ENCODE measurements around the gene TBKBP1.

The TBKBP1 gene

GRCh38 chr17:47698749-47699535 lies 5.0 kb downstream of the TBKBP1 start:
- peak; percentile 92 for TF ChIP-seq CTCF (IDR thresholded peaks at IDR 0.05; ENCODE audit: borderline replicate concordance, extremely low read depth, low read length, poor library complexity, severe bottlenecking)
- no peak for TF ChIP-seq EZH2 (IDR thresholded peaks at IDR 0.05; ENCODE audit: borderline replicate concordance, low read depth, low read length, severe bottlenecking)
- H3K27ac ChIP-seq (ENCODE audit: low read length): no peak overlapping the region
- no peaks in the 10 kb centered on the region for H3K9me3 ChIP-seq (ENCODE audit: insufficient read depth, low read length, severe bottlenecking)
- H3K4me2 ChIP-seq (ENCODE audit: insufficient read depth, low read length): no peak overlapping the region
- no peak overlapping the region for H3K4me3 ChIP-seq (ENCODE audit: low read depth in 1 of 2, low read length in 2 of 2)
- H3K4me1 ChIP-seq (ENCODE audit: insufficient read depth, low read length): peaks cover 20% of the 10 kb centered on the region
- peaks cover 13% of the 10 kb centered on the region for H3K27me3 ChIP-seq (ENCODE audit: insufficient read depth, low read length, poor library complexity)
- no peak overlapping the region for H3K9ac ChIP-seq (ENCODE audit: low read depth, low read length)
- ATAC-seq (ENCODE audit: insufficient read depth, low read depth) (peak; percentile 52), DNase-seq (peak; percentile 75)
- H4K20me1 ChIP-seq (ENCODE audit: insufficient read depth, low read length): peaks cover 26% of the 10 kb centered on the region
- H3K36me3 ChIP-seq (ENCODE audit: insufficient read depth, low read length): no peaks in the 10 kb centered on the region
- no peaks in the 10 kb centered on the region for H3K79me2 ChIP-seq (ENCODE audit: insufficient read depth, low read length)
- no peak overlapping the region for H2AFZ ChIP-seq (ENCODE audit: low read depth, low read length)

- peaks cover 20% of the 10 kb centered on the region for H3K4me1 ChIP-seq (ENCODE audit: insufficient read depth, low read length)
- no peaks in the 10 kb centered on the region for H3K36me3 ChIP-seq (ENCODE audit: insufficient read depth, low read length)
- no peak overlapping the region for H3K27ac ChIP-seq (ENCODE audit: low read length)
- TF ChIP-seq EZH2 (IDR thresholded peaks at IDR 0.05; ENCODE audit: borderline replicate concordance, low read depth, low read length, severe bottlenecking): no peak
- no peak for TF ChIP-seq CTCF (IDR thresholded peaks at IDR 0.05; ENCODE audit: borderline replicate concordance, extremely low read depth, low read length, poor library complexity, severe bottlenecking)
- no peak overlapping the region for H3K9ac ChIP-seq (ENCODE audit: low read depth, low read length)
- DNase-seq: no peak
- no peaks in the 10 kb centered on the region for H3K9me3 ChIP-seq (ENCODE audit: insufficient read depth, low read length, severe bottlenecking)
- H3K79me2 ChIP-seq (ENCODE audit: insufficient read depth, low read length): no peaks in the 10 kb centered on the region
- H3K4me3 ChIP-seq (ENCODE audit: low read depth in 1 of 2, low read length in 2 of 2): no peak overlapping the region
- no peak overlapping the region for H2AFZ ChIP-seq (ENCODE audit: low read depth, low read length)
- no peak overlapping the region for H3K4me2 ChIP-seq (ENCODE audit: insufficient read depth, low read length)
- peaks cover 9% of the 10 kb centered on the region for H3K27me3 ChIP-seq (ENCODE audit: insufficient read depth, low read length, poor library complexity)
- H4K20me1 ChIP-seq (ENCODE audit: insufficient read depth, low read length): peaks cover 26% of the 10 kb centered on the region
- no peak for ATAC-seq (ENCODE audit: insufficient read depth, low read depth)
Measured at GRCh38 chr17:47699536-47699840, 5.5 kb downstream of the TBKBP1 start.

GRCh38 chr17:47700471-47701449 lies 6.8 kb downstream of the TBKBP1 start:
- Histone ChIP-seq H3K27me3 (ENCODE audit: insufficient read depth, low read length, poor library complexity) (no peaks in the 10 kb centered on the region), H3K9ac (ENCODE audit: low read depth, low read length) (no peak overlapping the region), H3K36me3 (ENCODE audit: insufficient read depth, low read length) (no peaks in the 10 kb centered on the region), H2AFZ (ENCODE audit: low read depth, low read length) (no peak overlapping the region), H3K79me2 (ENCODE audit: insufficient read depth, low read length) (no peaks in the 10 kb centered on the region), H3K4me1 (ENCODE audit: insufficient read depth, low read length) (peaks cover 8% of the 10 kb centered on the region), H3K4me2 (ENCODE audit: insufficient read depth, low read length) (no peak overlapping the region), H4K20me1 (ENCODE audit: insufficient read depth, low read length) (peaks cover 24% of the 10 kb centered on the region), H3K9me3 (ENCODE audit: insufficient read depth, low read length, severe bottlenecking) (no peaks in the 10 kb centered on the region), H3K4me3 (ENCODE audit: low read depth in 1 of 2, low read length in 2 of 2) (no peak overlapping the region), H3K27ac (ENCODE audit: low read length) (no peak overlapping the region)
- DNase-seq (no peak), ATAC-seq (ENCODE audit: insufficient read depth, low read depth) (no peak)
- TF ChIP-seq CTCF (IDR thresholded peaks at IDR 0.05; ENCODE audit: borderline replicate concordance, extremely low read depth, low read length, poor library complexity, severe bottlenecking) (no peak), EZH2 (IDR thresholded peaks at IDR 0.05; ENCODE audit: borderline replicate concordance, low read depth, low read length, severe bottlenecking) (no peak)
